Measurements from ENCODE around the gene CAMK1D. TPM values are rescaled to one million over a fixed set of nuclear protein-coding genes. Genes with fewer than 3 reads are reported as not detected.

Gene CAMK1D
- total RNA-seq, 2 experiments from 2014 or later = 16.7 to 17.8 TPM

DNA sequence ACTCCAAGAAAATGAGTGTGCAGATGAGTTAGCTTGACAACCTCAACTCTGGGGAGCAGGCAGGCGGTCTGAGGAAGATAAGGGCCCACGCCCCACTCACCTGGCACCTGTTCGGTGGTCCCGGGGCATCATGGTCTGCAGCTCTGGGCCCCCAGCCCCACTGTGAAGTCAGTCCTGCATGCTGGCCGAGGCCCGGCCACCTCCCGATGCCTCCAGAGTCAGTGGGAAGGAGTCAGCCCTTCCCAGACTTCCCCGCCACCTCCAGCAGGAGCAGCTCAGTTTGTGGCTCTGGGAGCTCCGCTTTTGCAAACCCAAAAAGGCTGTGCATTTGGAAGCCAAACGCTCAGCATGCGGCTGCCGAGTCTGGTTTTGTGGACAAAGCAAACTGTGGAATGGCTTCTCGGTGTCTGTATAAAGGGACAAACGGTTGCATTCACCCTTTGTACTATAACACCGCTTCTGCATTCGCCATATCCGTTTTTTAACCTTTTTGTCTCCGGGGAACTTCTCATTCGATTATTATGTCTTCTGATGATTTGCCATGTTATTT lies 484.8 kb downstream of the CAMK1D start:
- Mint-ChIP-seq H3K36me3 (ENCODE audit: low read depth) (no peaks in the 10 kb centered on the region), H3K4me3 (no peak overlapping the region), H3K27ac (no peak overlapping the region), H3K9me3 (no peaks in the 10 kb centered on the region), H3K4me1 (no peaks in the 10 kb centered on the region), H3K27me3 (no peaks in the 10 kb centered on the region)
- POLR2A ChIA-PET = no interaction called here
- no peak for DNase-seq
- CTCF ChIA-PET = no interaction called here

DNA sequence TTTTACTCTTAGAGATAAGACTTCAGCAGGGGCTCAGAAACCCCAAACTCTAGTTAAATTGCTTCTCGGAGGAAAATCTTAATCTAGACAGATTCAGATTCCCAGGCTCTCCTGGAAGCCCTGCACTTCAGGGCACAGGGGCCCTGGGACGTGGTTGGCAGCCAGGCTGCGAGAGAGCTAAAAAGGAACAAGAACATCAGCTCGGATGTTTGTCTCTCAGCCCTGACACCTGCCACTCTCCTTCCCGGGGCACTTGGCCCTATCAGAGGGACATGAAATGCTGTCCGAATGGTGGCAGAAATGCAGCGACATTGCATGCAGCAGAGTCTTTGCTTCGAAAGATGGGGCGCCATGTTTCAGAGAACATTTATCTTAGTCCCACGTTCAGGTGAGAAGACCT lies 485.4 kb downstream of the CAMK1D start:
- H3K4me3 Mint-ChIP-seq = no peak overlapping the region
- no peaks in the 10 kb centered on the region for H3K27me3 Mint-ChIP-seq
- no peak for DNase-seq
- ChIA-PET POLR2A (no interaction called here), CTCF (no interaction called here)
- H3K36me3 Mint-ChIP-seq (ENCODE audit: low read depth) = no peaks in the 10 kb centered on the region
- no peaks in the 10 kb centered on the region for H3K9me3 Mint-ChIP-seq
- H3K4me1 Mint-ChIP-seq = no peaks in the 10 kb centered on the region
- no peak overlapping the region for H3K27ac Mint-ChIP-seq

DNA sequence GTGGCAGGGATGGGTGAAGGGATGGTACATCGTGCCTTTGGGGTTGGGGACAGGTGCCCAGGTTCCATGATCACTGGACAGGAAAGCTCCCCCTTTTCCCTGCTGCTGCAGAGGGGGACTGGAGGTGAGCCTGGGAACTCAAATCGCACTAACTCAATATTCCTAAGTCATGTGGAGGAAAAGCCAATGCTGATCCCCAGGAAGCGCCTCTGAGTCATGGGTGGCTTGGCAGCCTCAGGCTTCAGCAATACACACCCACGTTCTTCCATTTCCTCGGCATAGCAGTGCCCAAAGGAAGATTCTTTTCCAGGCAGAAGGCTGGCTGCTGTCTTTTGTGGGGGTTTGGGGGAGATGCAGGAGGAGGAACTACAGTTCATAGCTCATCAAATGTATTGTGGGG lies 486.4 kb downstream of the CAMK1D start:
- DNase-seq = no peak
- no peaks in the 10 kb centered on the region for H3K27me3 Mint-ChIP-seq
- no peaks in the 10 kb centered on the region for H3K36me3 Mint-ChIP-seq (ENCODE audit: low read depth)
- H3K27ac Mint-ChIP-seq = no peak overlapping the region
- no peaks in the 10 kb centered on the region for H3K4me1 Mint-ChIP-seq
- H3K9me3 Mint-ChIP-seq = no peaks in the 10 kb centered on the region
- CTCF ChIA-PET = no interaction called here
- H3K4me3 Mint-ChIP-seq = no peak overlapping the region
- POLR2A ChIA-PET = no interaction called here

DNA sequence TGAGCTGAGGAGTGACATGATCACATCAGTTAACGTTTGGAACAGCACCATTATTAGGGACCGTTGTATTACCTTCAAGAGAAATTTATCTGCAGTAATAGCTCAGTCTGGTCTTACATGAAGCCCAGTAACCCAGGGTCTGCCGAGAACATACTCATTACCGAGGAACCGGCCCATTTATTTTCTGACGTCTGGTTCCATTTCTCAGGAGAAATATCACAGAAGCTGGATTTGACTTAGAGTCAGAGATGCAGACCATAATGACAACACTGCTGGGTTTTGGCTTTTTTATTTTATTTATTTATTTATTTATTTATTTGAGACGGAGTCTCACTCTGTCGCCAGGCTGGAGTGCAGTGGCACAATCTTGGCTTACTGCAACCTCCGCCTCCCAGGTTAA lies 489.0 kb downstream of the CAMK1D start:
- no peak for DNase-seq
- POLR2A ChIA-PET = no interaction called here
- H3K9me3 Mint-ChIP-seq = no peaks in the 10 kb centered on the region
- no peaks in the 10 kb centered on the region for H3K27me3 Mint-ChIP-seq
- no peaks in the 10 kb centered on the region for H3K36me3 Mint-ChIP-seq (ENCODE audit: low read depth)
- no peaks in the 10 kb centered on the region for H3K4me1 Mint-ChIP-seq
- CTCF ChIA-PET = no interaction called here
- H3K27ac Mint-ChIP-seq = no peak overlapping the region
- H3K4me3 Mint-ChIP-seq = no peak overlapping the region

DNA sequence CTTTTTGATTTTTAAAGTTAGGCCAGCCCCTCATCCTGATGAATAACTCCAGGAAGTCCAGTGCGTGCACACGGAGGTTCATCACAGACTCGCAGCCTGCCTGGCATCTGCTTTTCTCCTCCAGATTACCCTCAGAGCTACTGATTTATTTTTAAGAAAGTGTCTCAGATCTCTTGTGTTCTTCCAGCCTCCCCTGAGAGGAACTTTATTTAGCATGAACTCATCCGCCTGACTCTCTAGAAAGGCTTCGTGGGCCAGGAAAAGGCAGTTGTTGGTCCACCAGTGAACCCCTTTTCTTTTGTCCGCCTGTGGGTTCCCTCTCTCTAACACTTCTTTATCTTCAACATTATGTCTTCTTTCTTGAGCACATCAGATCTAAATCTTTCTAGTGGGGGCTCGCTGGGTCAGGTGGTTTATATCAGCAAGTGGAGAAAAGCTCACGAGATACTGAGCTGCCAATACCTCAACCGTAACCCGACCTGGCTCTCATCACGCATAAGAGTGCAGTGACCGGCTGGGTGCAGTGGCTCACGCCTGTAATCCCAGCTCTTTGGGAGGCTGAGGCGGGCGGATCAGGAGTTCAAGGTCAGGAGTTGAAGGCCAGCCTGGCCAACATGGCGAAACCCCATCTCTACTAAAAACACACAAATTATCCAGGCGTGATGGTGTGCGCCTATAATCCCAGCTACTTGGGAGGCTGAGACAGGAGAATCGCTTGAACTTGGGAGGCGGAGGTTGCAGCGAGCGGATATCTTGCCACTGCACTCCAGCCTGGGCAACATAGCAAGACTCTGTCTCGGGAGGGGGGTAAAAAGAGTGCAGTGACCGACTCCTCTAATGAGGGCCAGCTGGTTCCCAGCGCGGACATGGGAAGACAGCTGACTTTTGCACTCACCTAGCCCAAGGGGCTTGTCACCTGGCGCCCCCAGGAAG lies 489.9 kb downstream of the CAMK1D start:
- no peak overlapping the region for H3K4me3 Mint-ChIP-seq
- no peaks in the 10 kb centered on the region for H3K36me3 Mint-ChIP-seq (ENCODE audit: low read depth)
- no peaks in the 10 kb centered on the region for H3K4me1 Mint-ChIP-seq
- H3K27ac Mint-ChIP-seq = no peak overlapping the region
- DNase-seq = no peak
- H3K27me3 Mint-ChIP-seq = no peaks in the 10 kb centered on the region
- H3K9me3 Mint-ChIP-seq = no peaks in the 10 kb centered on the region
- ChIA-PET CTCF (interaction anchor here (0.6 kb wide), 1 partner anchor 107 kb away, joined by 3 read pairs; no protein-coding TSS in a partner anchor), POLR2A (interaction anchor here (1.1 kb wide), 1 partner anchor 111 kb away, joined by 3 read pairs; no protein-coding TSS in a partner anchor)

DNA sequence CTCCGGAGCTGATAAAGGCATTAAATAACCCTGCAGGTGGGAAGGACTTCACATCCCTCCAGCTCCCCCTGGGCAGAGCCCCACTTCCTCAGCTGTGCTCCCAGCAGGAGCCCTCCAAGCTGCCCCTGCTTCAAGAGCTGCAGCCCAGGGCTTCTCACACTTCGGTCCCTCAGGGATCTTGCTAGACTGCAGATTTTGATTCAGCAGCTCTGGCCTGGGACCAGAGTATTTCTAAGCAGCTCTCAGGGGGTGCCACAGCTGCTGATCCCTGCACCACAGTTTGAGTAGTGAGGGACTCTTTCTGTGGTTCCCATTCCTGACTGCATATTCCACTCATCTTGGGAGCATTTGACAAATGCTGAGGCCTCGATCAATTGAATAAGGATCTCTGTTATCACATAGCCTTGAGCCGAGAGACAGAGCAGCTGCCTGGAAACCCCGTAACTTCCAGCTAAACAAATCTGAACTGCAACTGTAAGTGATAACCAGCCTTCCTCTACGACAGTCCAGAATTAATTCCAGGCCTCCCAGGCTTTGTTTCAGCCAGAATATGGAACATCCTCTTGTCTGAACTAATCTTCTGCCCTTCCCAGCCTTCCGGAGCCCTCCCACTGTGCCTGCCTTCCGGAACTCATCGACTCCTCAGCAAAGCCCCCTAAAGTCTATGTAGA lies 490.7 kb downstream of the CAMK1D start:
- ChIA-PET POLR2A (interaction anchor here (1.1 kb wide), 1 partner anchor 112 kb away, joined by 3 read pairs; no protein-coding TSS in a partner anchor), CTCF (interaction anchor here (0.6 kb wide), 1 partner anchor 107 kb away, joined by 3 read pairs; no protein-coding TSS in a partner anchor)
- H3K4me1 Mint-ChIP-seq = no peaks in the 10 kb centered on the region
- H3K9me3 Mint-ChIP-seq = no peaks in the 10 kb centered on the region
- H3K4me3 Mint-ChIP-seq = no peak overlapping the region
- no peak for DNase-seq
- H3K27me3 Mint-ChIP-seq = no peaks in the 10 kb centered on the region
- H3K27ac Mint-ChIP-seq = no peak overlapping the region
- no peaks in the 10 kb centered on the region for H3K36me3 Mint-ChIP-seq (ENCODE audit: low read depth)

DNA sequence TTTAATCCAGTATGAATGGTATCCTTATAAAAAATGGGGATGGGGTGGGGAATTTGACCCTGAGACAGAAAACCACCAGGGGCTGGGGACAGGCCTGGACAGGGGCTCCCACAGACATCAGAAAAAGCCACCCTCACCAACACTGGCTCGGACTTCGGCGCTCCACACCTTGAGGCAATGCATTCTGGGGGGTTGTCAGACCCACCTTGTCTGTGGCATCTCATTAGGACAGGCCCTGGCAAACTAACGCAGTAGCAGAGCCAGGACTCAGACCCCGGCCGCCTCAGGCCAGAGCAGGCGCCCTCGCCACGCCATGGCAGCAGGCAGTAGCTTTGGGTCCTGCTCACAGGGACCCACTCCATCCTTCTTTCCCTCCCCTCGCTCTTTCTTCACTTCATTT lies 492.1 kb downstream of the CAMK1D start:
- H3K27me3 Mint-ChIP-seq = peaks cover 5% of the 10 kb centered on the region
- DNase-seq = no peak
- ChIA-PET CTCF (no interaction called here), POLR2A (no interaction called here)
- no peaks in the 10 kb centered on the region for H3K36me3 Mint-ChIP-seq (ENCODE audit: low read depth)
- no peak overlapping the region for H3K4me3 Mint-ChIP-seq
- H3K9me3 Mint-ChIP-seq = no peaks in the 10 kb centered on the region
- no peaks in the 10 kb centered on the region for H3K4me1 Mint-ChIP-seq
- no peak overlapping the region for H3K27ac Mint-ChIP-seq

DNA sequence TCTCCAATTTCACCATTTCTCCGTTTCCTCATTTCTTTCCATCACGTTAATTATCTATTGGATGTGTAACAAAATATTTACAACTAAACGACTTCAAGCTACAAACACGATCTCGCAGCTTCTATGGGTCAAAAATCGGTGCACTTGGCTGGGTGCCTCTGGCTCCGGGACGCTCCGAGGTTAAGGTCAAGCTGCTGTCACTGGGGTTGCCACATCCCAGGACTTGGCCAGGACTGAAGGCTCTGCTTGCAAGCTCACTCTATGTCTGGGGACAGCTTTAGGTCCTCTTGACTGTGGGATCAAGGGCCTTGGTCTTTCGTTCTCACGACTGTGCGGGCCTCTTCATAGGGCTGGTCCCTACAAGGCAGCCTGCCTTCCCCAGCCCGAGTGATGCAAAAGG lies 492.5 kb downstream of the CAMK1D start:
- Mint-ChIP-seq H3K4me3 (no peak overlapping the region), H3K27me3 (peaks cover 5% of the 10 kb centered on the region), H3K4me1 (no peaks in the 10 kb centered on the region), H3K36me3 (ENCODE audit: low read depth) (no peaks in the 10 kb centered on the region), H3K27ac (no peak overlapping the region), H3K9me3 (no peaks in the 10 kb centered on the region)
- CTCF ChIA-PET = no interaction called here
- no peak for DNase-seq
- POLR2A ChIA-PET = no interaction called here

DNA sequence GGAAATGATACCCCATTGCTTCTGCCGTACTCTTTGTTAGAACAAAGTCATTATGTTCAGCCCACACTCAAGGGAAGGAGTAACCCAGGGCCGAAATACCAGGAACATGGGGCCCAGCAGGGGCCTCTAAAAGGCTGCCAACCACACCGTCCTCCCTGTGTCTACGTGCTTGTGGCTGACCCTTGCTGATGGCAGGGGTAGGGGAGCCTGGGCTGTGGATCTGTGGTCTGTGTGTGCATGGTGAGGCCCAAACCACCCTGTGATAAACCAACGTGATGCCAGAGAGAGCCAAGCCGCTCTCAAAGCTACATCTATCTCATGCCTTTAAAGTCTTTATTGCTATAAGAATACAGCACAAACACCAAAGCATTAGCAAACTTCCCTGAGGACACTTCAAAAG lies 493.0 kb downstream of the CAMK1D start:
- no peak for DNase-seq
- H3K27ac Mint-ChIP-seq = no peak overlapping the region
- ChIA-PET CTCF (no interaction called here), POLR2A (no interaction called here)
- H3K36me3 Mint-ChIP-seq (ENCODE audit: low read depth) = no peaks in the 10 kb centered on the region
- H3K4me1 Mint-ChIP-seq = no peaks in the 10 kb centered on the region
- H3K27me3 Mint-ChIP-seq = peaks cover 8% of the 10 kb centered on the region
- H3K9me3 Mint-ChIP-seq = no peaks in the 10 kb centered on the region
- H3K4me3 Mint-ChIP-seq = no peak overlapping the region

DNA sequence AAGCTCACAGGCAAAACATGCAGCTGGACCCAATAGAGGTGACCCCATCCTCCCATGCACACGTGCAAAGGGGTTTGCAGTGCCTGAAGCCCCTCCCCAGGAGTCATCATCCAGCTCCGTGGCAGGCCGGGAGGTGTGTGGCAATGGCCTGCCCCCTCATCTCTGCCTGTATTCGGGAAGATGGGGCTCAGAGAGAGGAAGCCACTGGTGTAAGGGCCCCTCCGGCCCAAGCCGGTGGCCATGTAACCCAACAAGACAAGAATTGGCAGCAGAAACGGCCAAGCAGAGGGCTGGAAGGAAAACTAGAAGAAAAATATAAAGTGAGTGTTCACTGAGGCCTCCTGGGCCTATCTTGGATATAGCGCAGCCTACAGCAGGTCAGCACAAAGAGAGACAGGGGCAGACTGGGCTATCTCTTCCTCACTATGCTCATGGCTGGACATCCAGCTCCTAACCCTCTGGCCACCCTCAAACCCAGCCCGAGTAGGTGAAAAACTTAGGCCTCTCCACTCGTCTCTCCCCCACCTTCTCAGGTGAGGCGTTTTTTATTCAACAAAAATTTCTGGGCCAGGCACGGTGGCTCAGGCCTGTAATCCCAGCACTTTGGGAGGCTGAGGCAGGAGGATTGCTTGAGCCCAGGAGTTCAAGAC lies 494.1 kb downstream of the CAMK1D start:
- Mint-ChIP-seq H3K27ac (no peak overlapping the region), H3K9me3 (no peaks in the 10 kb centered on the region), H3K36me3 (ENCODE audit: low read depth) (no peaks in the 10 kb centered on the region), H3K4me3 (no peak overlapping the region), H3K27me3 (peaks cover 8% of the 10 kb centered on the region), H3K4me1 (no peaks in the 10 kb centered on the region)
- no peak for DNase-seq
- POLR2A ChIA-PET = no interaction called here
- CTCF ChIA-PET = no interaction called here

DNA sequence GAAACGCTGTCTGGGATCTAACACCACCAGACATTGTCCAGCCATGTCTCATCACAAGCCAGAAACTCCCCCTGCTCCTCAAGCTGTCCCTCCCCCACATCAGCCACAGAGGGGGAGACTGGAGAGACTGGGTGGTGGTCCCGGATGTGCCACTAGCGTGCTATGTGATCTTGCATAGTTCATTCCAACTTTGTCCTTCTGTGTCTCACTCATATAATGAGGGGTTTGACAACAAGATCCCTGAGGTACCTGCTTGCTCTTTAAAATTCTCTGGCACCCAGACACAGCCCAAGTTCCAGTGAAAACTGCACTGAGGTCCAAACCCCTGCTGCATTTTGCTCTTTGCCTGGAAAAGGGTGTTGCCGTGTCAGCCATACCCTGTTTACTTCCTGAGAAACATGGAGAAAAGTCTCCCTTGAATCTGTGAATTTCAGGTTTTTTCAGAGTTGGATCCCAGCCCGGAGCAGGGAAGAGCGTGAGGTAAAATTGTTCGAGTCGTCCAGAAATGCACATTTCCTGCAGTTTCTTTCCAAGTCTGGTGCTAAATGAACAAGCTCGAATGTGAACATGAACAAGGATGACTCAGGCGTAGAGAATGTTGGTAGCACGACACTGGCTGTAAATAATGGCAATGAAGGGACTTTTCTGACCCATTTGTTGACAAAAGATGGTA lies 495.6 kb downstream of the CAMK1D start:
- H3K27me3 Mint-ChIP-seq = peaks cover 11% of the 10 kb centered on the region
- ChIA-PET CTCF (no interaction called here), POLR2A (no interaction called here)
- H3K36me3 Mint-ChIP-seq (ENCODE audit: low read depth) = no peaks in the 10 kb centered on the region
- DNase-seq = no peak
- H3K4me3 Mint-ChIP-seq = no peak overlapping the region
- H3K4me1 Mint-ChIP-seq = no peaks in the 10 kb centered on the region
- H3K9me3 Mint-ChIP-seq = no peaks in the 10 kb centered on the region
- H3K27ac Mint-ChIP-seq = no peak overlapping the region

DNA sequence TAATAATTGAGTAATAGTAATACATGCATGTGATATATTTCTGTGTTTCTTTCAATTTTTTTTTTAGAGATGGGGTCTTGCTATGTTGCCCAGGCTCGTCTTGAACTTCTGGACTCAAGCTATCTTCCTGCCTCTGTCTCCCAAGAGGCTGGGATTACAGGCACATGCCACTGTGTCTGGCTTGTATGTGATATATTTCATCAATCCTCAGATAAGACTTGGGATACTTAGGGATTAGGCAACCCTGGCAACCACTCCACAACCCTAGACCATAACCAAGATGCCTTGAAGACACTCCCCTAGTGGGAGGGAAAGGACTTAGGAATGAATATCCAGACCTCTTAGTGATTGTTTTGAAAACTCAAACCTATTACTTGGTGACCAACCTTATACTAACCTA lies 497.4 kb downstream of the CAMK1D start:
- Mint-ChIP-seq H3K9me3 (no peaks in the 10 kb centered on the region), H3K27ac (no peak overlapping the region), H3K4me1 (no peaks in the 10 kb centered on the region), H3K4me3 (no peak overlapping the region), H3K27me3 (peaks cover 15% of the 10 kb centered on the region), H3K36me3 (ENCODE audit: low read depth) (no peaks in the 10 kb centered on the region)
- DNase-seq = no peak
- CTCF ChIA-PET = interaction anchor here (1.6 kb wide), 1 partner anchor 64 kb away, joined by 5 read pairs; no protein-coding TSS in a partner anchor
- POLR2A ChIA-PET = no interaction called here

Measured in activated CD4-positive, alpha-beta memory T cell treated with anti-CD3 and anti-CD28 coated beads, Interleukin-2, amount 10 ng/mL, durations not matched to agents 7 days and 5 days (primary cell).